HG02678 (cell line): ENCODE data around the gene CHRM1.

Experiments
- ATAC-seq: cut with Tn5 transposase; IDR thresholded peaks from one replicate; pipeline ENCODE4 v1.9.1; 2021; ENCODE audit warnings: mild to moderate bottlenecking, moderate library complexity; ENCODE audit not compliant: unreplicated experiment

CHRM1 gene

GRCh38 chr11:62905927-62906531 lies 15.1 kb downstream of the CHRM1 start:
- ATAC-seq, result peak; percentile 60

GRCh38 chr11:62905296-62905695 lies 15.9 kb downstream of the CHRM1 start:
- no peak for ATAC-seq

- ATAC-seq, result no peak
Observed at GRCh38 chr11:62902932-62903331, 18.2 kb downstream of the CHRM1 start.

- ATAC-seq, result no peak
Observed at GRCh38 chr11:62898027-62898426, 23.1 kb downstream of the CHRM1 start.

- ATAC-seq, result no peak
Observed at GRCh38 chr11:62897311-62897710, 23.9 kb downstream of the CHRM1 start.

- ATAC-seq, result no peak
Observed at GRCh38 chr11:62896049-62896448, 25.1 kb downstream of the CHRM1 start.

- no peak for ATAC-seq
Observed at GRCh38 chr11:62895501-62895900, 25.7 kb downstream of the CHRM1 start.

- no peak for ATAC-seq
Observed at GRCh38 chr11:62892077-62892922, 28.9 kb downstream of the CHRM1 start.

- no peak for ATAC-seq
Observed at GRCh38 chr11:62889484-62890437, 31.4 kb downstream of the CHRM1 start.

GRCh38 chr11:62889126-62889483 lies 32.1 kb downstream of the CHRM1 start:
- ATAC-seq, result no peak

- ATAC-seq, result no peak
Observed at GRCh38 chr11:62888406-62888805, 32.8 kb downstream of the CHRM1 start.

- no peak for ATAC-seq
Observed at GRCh38 chr11:62885137-62885750, 35.9 kb downstream of the CHRM1 start.

GRCh38 chr11:62883673-62884072 lies 37.5 kb downstream of the CHRM1 start:
- no peak for ATAC-seq

- ATAC-seq, result no peak
Observed at GRCh38 chr11:62882788-62883501, 38.2 kb downstream of the CHRM1 start.

GRCh38 chr11:62882431-62882749 lies 38.8 kb downstream of the CHRM1 start:
- ATAC-seq, result no peak

GRCh38 chr11:62881579-62882430 lies 39.4 kb downstream of the CHRM1 start:
- ATAC-seq, result peak; percentile 45

GRCh38 chr11:62880803-62881578 lies 40.2 kb downstream of the CHRM1 start, which contains the start of gene SLC3A2:
Gene SLC3A2, plus strand, starts transcription at chr11:62880896. Its CDS starts 128 bp downstream, at chr11:62881024.
- ATAC-seq, result peak; percentile 72

GRCh38 chr11:62880231-62880802 lies 40.8 kb downstream of the CHRM1 start:
- peak; percentile 19 for ATAC-seq
